ENCODE data around the gene GATAD2A.

- TF ChIP-seq, protein P1, sequence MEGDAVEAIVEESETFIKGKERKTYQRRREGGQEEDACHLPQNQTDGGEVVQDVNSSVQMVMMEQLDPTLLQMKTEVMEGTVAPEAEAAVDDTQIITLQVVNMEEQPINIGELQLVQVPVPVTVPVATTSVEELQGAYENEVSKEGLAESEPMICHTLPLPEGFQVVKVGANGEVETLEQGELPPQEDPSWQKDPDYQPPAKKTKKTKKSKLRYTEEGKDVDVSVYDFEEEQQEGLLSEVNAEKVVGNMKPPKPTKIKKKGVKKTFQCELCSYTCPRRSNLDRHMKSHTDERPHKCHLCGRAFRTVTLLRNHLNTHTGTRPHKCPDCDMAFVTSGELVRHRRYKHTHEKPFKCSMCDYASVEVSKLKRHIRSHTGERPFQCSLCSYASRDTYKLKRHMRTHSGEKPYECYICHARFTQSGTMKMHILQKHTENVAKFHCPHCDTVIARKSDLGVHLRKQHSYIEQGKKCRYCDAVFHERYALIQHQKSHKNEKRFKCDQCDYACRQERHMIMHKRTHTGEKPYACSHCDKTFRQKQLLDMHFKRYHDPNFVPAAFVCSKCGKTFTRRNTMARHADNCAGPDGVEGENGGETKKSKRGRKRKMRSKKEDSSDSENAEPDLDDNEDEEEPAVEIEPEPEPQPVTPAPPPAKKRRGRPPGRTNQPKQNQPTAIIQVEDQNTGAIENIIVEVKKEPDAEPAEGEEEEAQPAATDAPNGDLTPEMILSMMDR (IDR thresholded peaks at IDR 0.05), result no peak
- TF ChIP-seq POLR2A (IDR thresholded peaks at IDR 0.05), result no peak
Measured at GRCh38 chr19:19504754-19505668, 99.5 kb downstream of the GATAD2A start.

Measured in Peyer's patch (tissue), 4 donors.